Activated naive CD4-positive, alpha-beta T cell treated with anti-CD3 and anti-CD28 coated beads for 36 hours (primary cell): Measurements from ENCODE around the gene PDLIM5. TPM values are rescaled to one million over a fixed set of nuclear protein-coding genes. Genes with fewer than 3 reads are reported as not detected.

Experiments
- CTCF ChIA-PET: fragments of 350-600 bp; sonication (Branson Sonifier 250); formaldehyde crosslinking; loops from one replicate; lab custom pipeline; 2021; ENCODE audit warnings: antibody characterized with exemption; lab: Charles Lee
- DNase-seq: peaks from one replicate; pipeline ENCODE4 v3.0.0-alpha.2; 2020
- H3K27ac Mint-ChIP-seq: one replicate; pipeline ENCODE4 v1.8.0; 2021; ENCODE audit warnings: mild to moderate bottlenecking, mixed read lengths
- H3K27me3 Mint-ChIP-seq: one replicate; pipeline ENCODE4 v1.8.0; 2021; ENCODE audit warnings: low read depth, mixed read lengths
- H3K36me3 Mint-ChIP-seq: one replicate; pipeline ENCODE4 v1.8.0; 2021; ENCODE audit warnings: low read depth, mixed read lengths
- H3K4me1 Mint-ChIP-seq: one replicate; pipeline ENCODE4 v1.8.0; 2021; ENCODE audit warnings: low read depth, mixed read lengths
- H3K4me3 Mint-ChIP-seq: one replicate; pipeline ENCODE4 v1.8.0; 2021; ENCODE audit warnings: mild to moderate bottlenecking, moderate library complexity, mixed read lengths
- H3K9me3 Mint-ChIP-seq: one replicate; pipeline ENCODE4 v1.8.0; 2021; ENCODE audit warnings: mixed read lengths
- intact Hi-C: fragments of 100-400 bp; cut with micrococcal nuclease; formaldehyde crosslinking; loops from one replicate; pipeline ENCODE4 v1.15.1; 2023
- total RNA-seq, 2 experiments: library from RNA; stranded (reverse); gene quantifications; one replicate each; pipeline ENCODE4 v1.2.3, GENCODE V29; 2021

The PDLIM5 gene
- total RNA-seq, 2 experiments from 2014 or later: 19.0 to 22.2 TPM

DNA sequence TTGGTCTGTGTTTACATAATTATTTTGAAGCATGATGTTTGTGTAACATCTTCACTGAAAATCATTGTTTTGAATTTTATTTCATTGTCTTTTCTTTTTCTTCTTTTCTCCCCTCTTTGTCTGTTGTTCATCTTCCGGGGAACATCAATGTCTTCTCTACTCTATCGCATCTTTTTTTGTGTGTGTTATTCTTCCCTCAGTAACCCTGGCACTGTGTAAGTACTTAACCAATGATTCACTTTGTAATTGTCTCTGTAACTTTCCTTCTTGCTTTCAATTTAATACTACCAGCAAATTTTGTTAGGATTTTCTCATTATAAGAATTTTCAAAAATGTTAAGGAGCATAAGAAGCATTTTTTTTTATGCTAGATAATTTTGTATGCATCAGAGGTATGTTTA is 130.8 kb downstream of the PDLIM5 start:
- H3K36me3 Mint-ChIP-seq: peaks cover 1% of the 10 kb centered on the region
- DNase-seq: no peak
- H3K27me3 Mint-ChIP-seq: no peaks in the 10 kb centered on the region
- intact Hi-C loops: no loop called here
- CTCF ChIA-PET: no interaction called here
- H3K27ac Mint-ChIP-seq: no peak overlapping the region
- no peak overlapping the region for H3K4me3 Mint-ChIP-seq
- no peaks in the 10 kb centered on the region for H3K4me1 Mint-ChIP-seq
- no peaks in the 10 kb centered on the region for H3K9me3 Mint-ChIP-seq

DNA sequence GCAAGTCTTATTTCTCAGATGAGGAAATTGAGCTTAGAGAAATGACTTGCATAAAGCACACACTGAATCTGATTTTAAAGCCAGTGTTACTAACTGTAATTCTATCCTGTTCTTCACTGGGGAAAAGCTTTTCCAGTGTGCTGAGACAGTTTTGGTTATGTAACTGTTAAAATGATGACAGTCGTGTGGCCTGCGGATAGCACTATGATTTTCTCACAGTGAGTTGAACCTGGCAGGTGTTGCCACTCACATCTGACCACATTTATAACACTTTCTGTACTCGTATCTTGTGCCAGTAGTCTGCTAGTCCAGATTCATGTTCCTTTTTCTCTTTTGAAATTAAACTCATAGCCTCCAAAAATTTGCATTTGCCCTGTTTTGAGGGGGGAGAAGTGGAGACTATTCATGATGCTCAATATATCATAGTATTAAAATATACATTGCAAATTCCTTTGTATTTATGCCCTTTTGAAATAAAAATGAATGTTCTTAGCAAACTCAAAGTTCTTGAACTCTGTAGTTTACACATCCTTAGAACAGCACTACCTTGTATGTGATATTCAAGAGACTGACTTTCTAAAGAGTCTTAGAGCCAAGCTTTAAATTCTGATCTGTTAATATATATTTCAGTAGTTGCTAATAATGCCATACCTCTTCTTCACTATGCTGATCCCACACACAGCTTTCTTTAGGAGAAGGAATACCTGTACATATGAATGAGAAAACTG is 132.3 kb downstream of the PDLIM5 start:
- H3K4me1 Mint-ChIP-seq: no peaks in the 10 kb centered on the region
- no peak overlapping the region for H3K27ac Mint-ChIP-seq
- H3K4me3 Mint-ChIP-seq: no peak overlapping the region
- no peaks in the 10 kb centered on the region for H3K9me3 Mint-ChIP-seq
- intact Hi-C loops: no loop called here
- CTCF ChIA-PET: no interaction called here
- peaks cover 1% of the 10 kb centered on the region for H3K36me3 Mint-ChIP-seq
- H3K27me3 Mint-ChIP-seq: no peaks in the 10 kb centered on the region
- no peak for DNase-seq

DNA sequence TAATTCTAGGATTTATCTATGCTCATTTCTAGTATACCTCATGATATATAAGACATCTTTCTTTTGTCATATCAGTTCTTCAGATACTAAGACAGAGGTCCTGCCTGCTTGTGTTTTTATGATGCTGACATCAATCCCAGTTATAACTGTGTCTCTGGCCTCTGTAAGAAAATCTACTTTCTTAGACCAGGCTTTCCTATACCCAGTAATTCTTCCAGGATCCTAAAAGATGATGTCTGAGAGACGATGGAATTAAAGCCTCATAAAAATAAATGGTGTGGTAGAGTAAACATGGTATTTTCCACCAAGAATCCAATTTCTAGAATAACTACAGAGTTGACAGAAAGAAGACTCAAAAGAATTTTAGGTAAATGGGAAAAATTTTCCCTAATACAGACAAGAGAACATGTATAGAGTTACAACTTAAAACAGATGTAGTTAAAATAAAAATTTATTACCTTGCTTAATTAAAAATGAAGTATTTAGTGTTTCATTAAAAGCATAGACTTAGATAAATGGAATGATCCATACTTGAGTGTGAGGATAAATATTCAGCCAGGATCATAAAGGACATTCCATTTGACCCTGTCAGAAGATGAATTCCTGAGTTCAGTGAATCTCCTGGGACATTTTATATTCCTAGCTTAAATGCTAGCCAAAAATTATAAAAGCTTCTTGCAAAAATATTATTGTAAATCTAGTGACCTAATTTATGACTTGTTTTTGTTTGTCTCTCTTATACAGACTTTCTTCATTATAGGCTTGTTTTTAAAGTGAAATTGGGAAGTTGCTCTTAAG is 137.4 kb downstream of the PDLIM5 start:
- no peaks in the 10 kb centered on the region for H3K27me3 Mint-ChIP-seq
- no peak for DNase-seq
- H3K4me1 Mint-ChIP-seq: no peaks in the 10 kb centered on the region
- intact Hi-C loops: no loop called here
- H3K4me3 Mint-ChIP-seq: no peak overlapping the region
- no peak overlapping the region for H3K27ac Mint-ChIP-seq
- peaks cover 4% of the 10 kb centered on the region for H3K36me3 Mint-ChIP-seq
- H3K9me3 Mint-ChIP-seq: no peaks in the 10 kb centered on the region
- CTCF ChIA-PET: no interaction called here

DNA sequence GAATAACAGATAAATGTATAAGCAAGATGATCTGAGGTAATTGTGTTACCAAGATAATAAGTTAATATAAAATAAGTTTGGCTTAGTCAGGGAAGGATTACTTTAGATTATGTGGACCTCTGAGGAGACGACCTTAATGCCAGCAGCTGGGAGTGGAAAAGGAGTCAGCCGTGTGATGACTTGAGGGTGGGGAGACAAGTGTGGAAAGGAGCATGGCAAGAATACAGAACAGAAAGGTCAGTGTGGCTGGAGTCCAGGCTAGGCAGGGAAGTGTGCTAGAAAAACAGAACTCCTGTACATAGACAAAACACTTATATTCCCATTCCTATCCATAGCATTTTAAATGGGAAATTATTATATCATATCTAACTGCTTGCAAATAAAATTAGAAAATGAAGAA is 138.8 kb downstream of the PDLIM5 start:
- CTCF ChIA-PET: interaction anchor here (0.5 kb wide), 1 partner anchor 109 kb away, joined by 3 read pairs; no protein-coding TSS in a partner anchor

DNA sequence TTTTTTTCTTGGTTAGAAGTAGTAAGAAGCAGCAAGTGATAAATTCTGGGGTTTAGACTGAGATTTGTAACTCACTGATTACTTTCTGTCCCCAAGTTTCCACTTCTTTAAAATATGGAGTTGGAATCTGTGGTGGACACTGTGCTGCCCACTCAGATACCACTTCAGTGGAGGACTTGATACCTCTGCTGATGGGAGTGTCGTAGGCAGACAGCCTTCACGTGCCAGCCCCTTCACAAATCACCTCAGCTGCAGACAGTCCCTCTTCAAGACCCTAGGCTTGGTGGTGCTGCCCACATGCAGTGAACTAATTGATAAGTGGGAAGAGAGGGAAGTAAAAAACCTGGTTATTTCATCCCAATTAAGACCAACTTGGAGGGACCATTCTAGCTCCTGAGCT is 139.5 kb downstream of the PDLIM5 start:
- CTCF ChIA-PET: interaction anchor here (0.6 kb wide), 1 partner anchor 184 kb away, joined by 3 read pairs; no protein-coding TSS in a partner anchor
- Mint-ChIP-seq H3K4me3 (no peak overlapping the region), H3K27ac (no peak overlapping the region), H3K9me3 (no peaks in the 10 kb centered on the region), H3K4me1 (no peaks in the 10 kb centered on the region), H3K36me3 (peaks cover 3% of the 10 kb centered on the region), H3K27me3 (no peaks in the 10 kb centered on the region)
- DNase-seq: no peak
- intact Hi-C loops: no loop called here

More for the DNA sequence above, 138.8 kb downstream of the PDLIM5 start:
- no peak overlapping the region for H3K4me3 Mint-ChIP-seq
- H3K9me3 Mint-ChIP-seq: no peaks in the 10 kb centered on the region
- peaks cover 3% of the 10 kb centered on the region for H3K36me3 Mint-ChIP-seq
- no peaks in the 10 kb centered on the region for H3K4me1 Mint-ChIP-seq
- intact Hi-C loops: no loop called here
- H3K27me3 Mint-ChIP-seq: no peaks in the 10 kb centered on the region
- H3K27ac Mint-ChIP-seq: no peak overlapping the region
- no peak for DNase-seq

DNA sequence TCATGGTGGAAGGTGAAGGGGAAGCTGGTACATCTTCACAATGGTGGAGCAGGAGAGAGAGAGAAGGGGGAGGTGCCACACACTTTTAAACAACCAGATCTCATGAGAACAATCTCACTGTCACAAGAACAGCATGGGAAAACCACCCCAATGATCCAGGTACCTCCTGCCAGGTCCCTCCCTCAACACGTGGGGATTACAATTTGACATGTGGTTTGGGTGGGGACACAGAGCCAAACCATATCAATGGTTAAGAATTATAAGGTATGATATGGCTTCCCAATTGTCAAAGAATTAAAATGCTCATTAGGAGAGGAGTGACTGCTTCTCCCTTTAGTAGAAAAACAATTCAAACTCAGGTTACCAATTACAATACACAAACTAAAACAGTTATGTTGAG is 143.3 kb downstream of the PDLIM5 start:
- Mint-ChIP-seq H3K27me3 (no peaks in the 10 kb centered on the region), H3K9me3 (no peaks in the 10 kb centered on the region), H3K4me1 (no peaks in the 10 kb centered on the region), H3K27ac (no peak overlapping the region), H3K36me3 (peaks cover 3% of the 10 kb centered on the region), H3K4me3 (no peak overlapping the region)
- no peak for DNase-seq
- CTCF ChIA-PET: interaction anchor here (0.6 to 1.8 kb wide), 3 partner anchors 8 to 188 kb away, joined by 3 to 13 read pairs (median 10); no protein-coding TSS in a partner anchor
- intact Hi-C loops: no loop called here

DNA sequence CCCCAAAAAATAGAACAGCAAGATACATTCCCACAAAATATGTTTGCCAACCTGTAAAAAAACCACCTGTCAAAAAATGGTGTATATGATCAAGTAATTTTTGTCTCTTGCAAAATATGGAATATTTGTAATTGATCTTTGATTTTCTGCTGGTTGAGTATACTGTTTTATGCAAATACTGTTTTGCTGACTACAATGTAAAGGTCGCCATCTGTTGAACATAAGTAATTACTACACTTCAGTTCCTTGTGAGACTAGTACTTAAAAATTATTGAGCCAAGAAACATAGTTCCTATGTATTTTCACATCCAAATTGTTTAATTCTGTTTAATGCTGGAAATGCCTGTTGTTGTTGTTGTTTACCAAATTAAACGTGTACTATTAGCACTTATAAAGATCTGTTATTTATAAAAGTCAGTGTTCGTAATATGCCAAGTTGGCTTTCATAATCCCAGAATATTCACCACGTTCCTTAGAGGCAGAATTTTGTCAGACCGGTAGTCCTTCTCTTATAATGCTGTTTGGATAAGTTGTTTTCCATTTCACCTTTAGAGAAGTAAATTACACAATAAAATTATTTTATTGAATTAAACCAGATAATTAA is 144.2 kb downstream of the PDLIM5 start:
- no peaks in the 10 kb centered on the region for H3K27me3 Mint-ChIP-seq
- no peak for DNase-seq
- H3K4me1 Mint-ChIP-seq: no peaks in the 10 kb centered on the region
- intact Hi-C loops: loop anchor here (1.0 kb wide), 3 partner anchors 145 to 292 kb away; partner anchors contain the start of gene PDLIM5
- no peaks in the 10 kb centered on the region for H3K9me3 Mint-ChIP-seq
- CTCF ChIA-PET: interaction anchor here (0.6 to 1.8 kb wide), 3 partner anchors 9 to 189 kb away, joined by 3 to 13 read pairs (median 10); no protein-coding TSS in a partner anchor
- H3K27ac Mint-ChIP-seq: no peak overlapping the region
- H3K4me3 Mint-ChIP-seq: no peak overlapping the region
- H3K36me3 Mint-ChIP-seq: peaks cover 3% of the 10 kb centered on the region

DNA sequence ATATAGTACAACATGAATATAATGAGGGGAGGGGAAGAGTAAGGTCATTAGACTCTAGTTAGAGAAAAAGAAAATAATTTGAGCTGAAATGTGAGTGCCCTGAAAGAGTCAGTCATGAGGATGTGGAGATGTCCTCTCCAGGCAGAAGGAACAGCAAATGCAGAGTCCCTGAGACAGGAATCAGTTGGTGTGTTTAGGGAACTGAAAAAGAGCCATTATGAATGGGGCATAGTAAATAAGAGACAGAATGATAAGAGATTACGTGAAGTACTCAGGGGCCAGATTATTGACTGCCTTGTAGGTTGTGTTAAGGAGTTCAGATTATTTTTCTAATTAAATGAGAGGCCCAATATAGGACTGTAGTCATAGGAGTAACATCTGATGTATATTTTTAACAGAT is 147.0 kb downstream of the PDLIM5 start:
- Mint-ChIP-seq H3K27ac (no peak overlapping the region), H3K4me3 (no peak overlapping the region), H3K36me3 (no peaks in the 10 kb centered on the region), H3K27me3 (no peaks in the 10 kb centered on the region), H3K9me3 (no peaks in the 10 kb centered on the region), H3K4me1 (no peaks in the 10 kb centered on the region)
- CTCF ChIA-PET: interaction anchor here (0.6 to 3.3 kb wide), 2 partner anchors 158 to 191 kb away, joined by 3 to 19 read pairs; no protein-coding TSS in a partner anchor
- intact Hi-C loops: no loop called here
- DNase-seq: no peak

DNA sequence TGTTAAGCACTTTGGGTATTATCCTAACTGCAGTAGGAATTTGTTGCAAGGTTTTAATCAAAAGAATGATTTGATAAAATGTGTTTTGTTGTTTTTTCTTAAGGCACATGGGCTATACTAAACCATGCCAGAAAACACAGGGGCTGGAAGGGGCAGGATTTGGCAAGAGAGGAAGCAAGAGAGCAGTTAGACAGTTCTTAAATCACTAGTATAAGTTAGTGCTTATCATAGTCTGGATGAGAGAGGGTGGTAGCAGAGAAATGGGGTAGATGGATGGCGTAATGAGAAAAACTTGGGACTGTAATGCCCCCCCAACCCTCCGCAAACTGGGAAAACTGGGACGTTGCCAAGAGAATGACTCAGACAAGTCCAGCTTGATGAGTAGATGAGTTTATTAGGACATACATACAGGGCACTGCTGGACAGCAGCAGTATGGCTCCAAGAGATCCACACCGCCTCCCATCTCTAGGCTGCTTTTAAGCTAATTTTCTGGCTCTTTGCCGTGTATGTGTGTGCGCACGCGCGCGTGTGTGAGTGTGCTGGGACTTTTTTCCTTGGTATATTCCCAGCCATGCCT is 151.5 kb downstream of the PDLIM5 start:
- no peak for DNase-seq
- intact Hi-C loops: no loop called here
- Mint-ChIP-seq H3K27ac (no peak overlapping the region), H3K4me1 (no peaks in the 10 kb centered on the region), H3K36me3 (no peaks in the 10 kb centered on the region), H3K27me3 (no peaks in the 10 kb centered on the region), H3K4me3 (no peak overlapping the region), H3K9me3 (no peaks in the 10 kb centered on the region)
- CTCF ChIA-PET: interaction anchor here (1.5 kb wide), 1 partner anchor 196 kb away, joined by 3 read pairs; no protein-coding TSS in a partner anchor

DNA sequence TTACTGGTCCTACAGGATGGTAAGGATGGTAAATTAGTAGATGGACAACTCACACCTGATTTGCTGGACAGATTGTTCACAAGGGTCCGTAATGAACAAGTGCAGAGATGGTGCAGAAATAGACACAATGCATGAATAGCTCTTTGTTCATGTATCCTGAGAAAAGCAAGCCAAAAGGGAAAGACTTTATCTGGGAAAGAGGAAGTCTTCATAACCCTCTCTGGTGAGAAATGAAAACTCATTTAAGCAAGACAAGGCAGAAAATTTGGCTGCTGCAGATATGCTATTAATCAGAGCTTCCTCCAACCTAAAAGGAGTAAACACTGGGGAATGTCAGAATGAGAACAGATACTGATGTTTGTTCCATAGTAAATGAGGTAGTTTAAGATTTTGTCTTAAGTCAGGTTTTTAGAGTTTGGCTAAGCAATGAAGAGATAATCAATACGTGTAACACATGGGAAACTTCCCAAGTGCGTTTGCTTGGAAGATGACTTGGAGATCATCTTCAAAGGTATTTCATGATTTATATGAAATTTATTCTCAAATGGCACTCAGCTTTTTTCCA is 153.6 kb downstream of the PDLIM5 start:
- CTCF ChIA-PET: interaction anchor here (0.6 kb wide), 2 partner anchors 67 to 420 kb away, joined by 3 to 5 read pairs; no protein-coding TSS in a partner anchor
- Mint-ChIP-seq H3K4me3 (no peak overlapping the region), H3K27me3 (no peaks in the 10 kb centered on the region), H3K27ac (no peak overlapping the region), H3K4me1 (peaks cover 5% of the 10 kb centered on the region), H3K9me3 (no peaks in the 10 kb centered on the region), H3K36me3 (no peaks in the 10 kb centered on the region)
- intact Hi-C loops: no loop called here
- no peak for DNase-seq

DNA sequence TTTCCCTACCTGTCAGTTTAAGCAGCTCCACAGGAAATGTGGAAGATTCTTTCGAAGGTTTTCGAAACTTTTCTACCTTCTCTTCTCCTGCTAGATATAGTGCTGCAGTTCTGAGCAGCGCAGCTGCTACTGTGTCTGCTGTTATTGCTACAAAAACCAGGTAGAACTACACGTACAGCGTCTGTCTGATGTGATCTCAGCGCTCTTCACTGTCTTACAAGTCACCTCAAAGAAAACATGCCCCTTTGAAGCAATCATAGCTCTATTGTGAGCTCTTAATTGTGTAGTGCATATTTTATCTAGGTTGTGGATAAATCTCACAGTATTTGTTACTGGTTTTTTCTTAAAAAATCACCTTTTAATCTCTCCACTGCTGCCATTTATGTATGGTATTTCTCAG is 158.4 kb downstream of the PDLIM5 start:
- DNase-seq: no peak
- H3K4me1 Mint-ChIP-seq: peaks cover 11% of the 10 kb centered on the region
- CTCF ChIA-PET: interaction anchor here (0.5 to 1.4 kb wide), 4 partner anchors 12 to 203 kb away, joined by 3 to 4 read pairs (median 4); no protein-coding TSS in a partner anchor
- intact Hi-C loops: no loop called here
- H3K27ac Mint-ChIP-seq: no peak overlapping the region
- H3K36me3 Mint-ChIP-seq: no peaks in the 10 kb centered on the region
- H3K27me3 Mint-ChIP-seq: no peaks in the 10 kb centered on the region
- H3K9me3 Mint-ChIP-seq: no peaks in the 10 kb centered on the region
- peak overlapping the region; percentile 44 for H3K4me3 Mint-ChIP-seq
